GM12891 (cell line): ENCODE results near the gene RCOR3.
"Not testable (repeated sequence)": the region's sequence is repeated elsewhere in the genome, so short reads cannot be mapped to it uniquely, and the experiment has no call there.

ENCODE experiments used
- PAX5 ChIP-seq: IDR thresholded peaks from 2 replicates; pipeline ENCODE4 v1.6.1; 2011; ENCODE audit warnings: low read length, moderate library complexity, mild to moderate bottlenecking; ENCODE audit not compliant: insufficient read depth, severe bottlenecking
- POLR2A ChIP-seq: IDR thresholded peaks from 2 replicates; pipeline ENCODE4 v1.6.1; 2011; ENCODE audit warnings: low read depth, low read length, control low read depth
- POLR2AphosphoS5 ChIP-seq: IDR thresholded peaks from 2 replicates; pipeline ENCODE4 v1.6.1; 2011; ENCODE audit warnings: low read depth, low read length, control low read depth
- POU2F2 ChIP-seq: IDR thresholded peaks from 2 replicates; pipeline ENCODE4 v1.6.1; 2011; ENCODE audit warnings: low read depth, mild to moderate bottlenecking, control low read depth, low read length, moderate library complexity
- SPI1 ChIP-seq: IDR thresholded peaks from 2 replicates; pipeline ENCODE4 v1.6.1; 2011; ENCODE audit warnings: low read depth, low read length, control low read depth
- TAF1 ChIP-seq: IDR thresholded peaks from 2 replicates; pipeline ENCODE4 v1.6.1; 2011; ENCODE audit warnings: low read depth, low read length, control low read depth

GRCh38 chr1:211240567-211240966 is 18.6 kb upstream of the RCOR3 start:
- not testable (repeated sequence) for TF ChIP-seq POLR2AphosphoS5, POLR2A, PAX5, TAF1, SPI1, POU2F2
